Skeletal muscle tissue (tissue), 4 donors: ENCODE measurements around the gene ADAP1. TPM values are rescaled to one million over a fixed set of nuclear protein-coding genes. Genes with fewer than 3 reads are reported as not detected.
A peak's percentile ranks its signal among the peaks of the same experiment; 100 is the strongest.

Experiments
- H3K27ac ChIP-seq: one replicate; pipeline ENCODE4 v1.7.0; 2013; ENCODE audit warnings: mild to moderate bottlenecking, low read depth, low read length, inconsistent platforms
- H3K27me3 ChIP-seq, 3 donors: one replicate each; pipeline ENCODE4 v1.7.0; 2013; ENCODE audit warnings: low read length in 3 of 3; ENCODE audit not compliant: control insufficient read depth in 3 of 3, insufficient read depth in 3 of 3
- H3K36me3 ChIP-seq, 3 donors: one replicate each; pipeline ENCODE4 v1.7.0; 2013; ENCODE audit warnings: low read length in 3 of 3; ENCODE audit not compliant: control insufficient read depth in 3 of 3, insufficient read depth in 3 of 3
- H3K4me1 ChIP-seq, 3 donors: one replicate each; pipeline ENCODE4 v1.7.0; 2013; ENCODE audit warnings: low read length in 3 of 3, mild to moderate bottlenecking in 3 of 3; ENCODE audit not compliant: control insufficient read depth in 3 of 3, insufficient read depth in 3 of 3
- H3K4me3 ChIP-seq, 3 donors: one replicate each; pipeline ENCODE4 v1.7.0; 2013; ENCODE audit warnings: low read length in 3 of 3
- H3K9ac ChIP-seq, 3 donors: one replicate each; pipeline ENCODE4 v1.7.0; 2013; ENCODE audit warnings: low read length in 3 of 3, mild to moderate bottlenecking in 3 of 3, moderate library complexity in 2 of 3, low read depth in 1 of 3
- H3K9me3 ChIP-seq, 3 donors: one replicate each; pipeline ENCODE4 v1.7.0; 2013; ENCODE audit warnings: low read length in 3 of 3; ENCODE audit not compliant: control insufficient read depth in 3 of 3
- total RNA-seq: library from RNA; depleted of rRNA; stranded (reverse); fragments of >200 nt; gene quantifications from one replicate; pipeline ENCODE4 v1.2.3, GENCODE V29; 2014
- donor health status: Osteomylitis.

Gene ADAP1
- total RNA-seq, 1 donor from 2014 or later, result 1.0 TPM

DNA sequence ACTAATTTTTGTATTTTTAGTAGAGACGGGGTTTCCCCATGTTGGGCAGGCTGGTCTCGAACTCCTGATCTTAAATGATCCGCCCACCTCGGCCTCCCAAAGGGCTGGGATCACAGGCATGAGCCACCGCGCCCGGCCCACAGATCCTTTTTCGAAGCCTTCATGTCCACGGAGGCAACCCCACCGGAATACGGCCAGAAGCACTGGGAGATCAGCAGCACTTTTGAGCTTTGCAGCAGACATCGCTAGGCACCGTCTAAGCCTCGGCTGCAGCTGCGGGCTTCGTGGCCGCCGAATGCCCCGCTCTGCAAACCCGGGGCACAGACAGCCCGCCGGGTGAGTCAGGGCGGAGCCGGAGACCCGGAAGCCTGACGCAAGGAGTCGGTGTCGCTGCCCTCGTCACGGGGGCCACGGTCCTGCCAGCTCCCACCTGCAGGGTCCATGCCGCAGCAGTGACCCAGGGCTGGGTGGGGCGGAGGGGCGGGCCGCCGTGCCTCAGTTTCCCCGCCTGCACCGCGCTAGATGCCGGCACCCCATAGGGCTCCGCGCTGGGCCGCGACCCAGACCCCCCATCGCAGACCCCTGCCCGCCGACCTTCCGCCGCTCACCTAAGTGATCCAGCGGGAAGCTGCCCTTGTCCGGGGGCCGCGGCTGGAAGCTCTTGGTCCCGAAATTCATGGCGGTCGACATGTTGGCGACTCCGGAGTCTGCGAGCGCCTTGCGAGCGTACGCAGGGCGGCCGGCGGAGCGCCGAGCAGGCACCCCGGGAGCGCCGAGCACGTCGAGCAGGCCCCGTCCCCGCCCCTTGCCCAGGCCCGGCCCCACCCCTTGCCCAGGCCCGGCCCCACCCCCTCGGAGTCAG lies 20.6 kb upstream of the ADAP1 start, which contains the start of gene COX19:
TSS of gene COX19 (minus strand) at position 730 of the 862 bp plus-strand sequence. CDS start at position 690, 40 bp downstream.
- H3K4me3 ChIP-seq, result peak within 1 kb of the TSS; percentile 84 to 92 (median 91)
- H3K9ac ChIP-seq, result peak within 1 kb of the TSS; percentile 84 to 97 (median 96)
- peaks cover 9 to 30% (median 13%) of the 10 kb centered on the region in 3 donors for H3K4me1 ChIP-seq
- H3K27me3 ChIP-seq, result no peaks in the 10 kb centered on the region
- peak within 1 kb of the TSS; percentile 96 for H3K27ac ChIP-seq
- no peaks in the 10 kb centered on the region for H3K9me3 ChIP-seq
- peaks cover 11 to 16% (median 13%) of the 10 kb centered on the region in 3 donors for H3K36me3 ChIP-seq

- Histone ChIP-seq H3K4me1 (peaks cover 9 to 30% (median 13%) of the 10 kb centered on the region in 3 donors), H3K27me3 (no peaks in the 10 kb centered on the region), H3K9ac (peak overlapping the region; percentile 84 to 97 (median 96)), H3K27ac (peak overlapping the region; percentile 96), H3K36me3 (peaks cover 12 to 18% (median 16%) of the 10 kb centered on the region in 3 donors), H3K9me3 (no peaks in the 10 kb centered on the region), H3K4me3 (peak overlapping the region; percentile 84 to 92 (median 91))
Measured at GRCh38 chr7:974172-974571, 19.7 kb upstream of the ADAP1 start.

DNA sequence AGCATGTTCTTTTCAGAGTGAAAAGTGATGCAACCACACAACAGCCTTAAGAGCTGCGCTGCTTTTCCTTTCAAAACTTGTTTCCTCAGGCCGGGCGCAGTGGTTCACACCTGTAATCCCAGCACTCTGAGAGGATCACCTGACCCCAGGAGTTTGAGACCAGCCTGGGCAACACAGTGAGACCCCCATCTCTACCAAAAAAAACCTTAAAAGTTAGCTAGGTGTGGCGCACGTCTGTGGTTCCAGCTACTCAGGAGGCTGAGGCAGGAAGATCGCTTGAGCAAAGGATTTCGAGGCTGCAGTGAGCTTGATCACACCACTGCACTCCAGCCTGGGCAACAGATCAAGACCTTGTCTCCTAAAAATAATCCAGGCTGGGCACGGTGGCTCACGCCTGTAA lies 18.8 kb upstream of the ADAP1 start:
- H3K36me3 ChIP-seq, result peaks cover 18 to 26% (median 20%) of the 10 kb centered on the region in 3 donors
- H3K27me3 ChIP-seq, result no peaks in the 10 kb centered on the region
- H3K4me1 ChIP-seq, result peaks cover 9 to 30% (median 13%) of the 10 kb centered on the region in 3 donors
- H3K4me3 ChIP-seq, result no peak overlapping the region
- H3K27ac ChIP-seq, result no peak overlapping the region
- no peaks in the 10 kb centered on the region for H3K9me3 ChIP-seq
- H3K9ac ChIP-seq, result no peak overlapping the region

- Histone ChIP-seq H3K9me3 (no peaks in the 10 kb centered on the region), H3K4me1 (peaks cover 9 to 30% (median 13%) of the 10 kb centered on the region in 3 donors), H3K36me3 (peaks cover 23 to 31% (median 26%) of the 10 kb centered on the region in 3 donors), H3K27me3 (no peaks in the 10 kb centered on the region), H3K4me3 (no peak overlapping the region), H3K27ac (no peak overlapping the region), H3K9ac (no peak overlapping the region)
Measured at GRCh38 chr7:972676-973309, 18.3 kb upstream of the ADAP1 start.

GRCh38 chr7:972110-972509 lies 17.6 kb upstream of the ADAP1 start:
- Histone ChIP-seq H3K4me1 (peaks cover 9 to 30% (median 13%) of the 10 kb centered on the region in 3 donors), H3K9me3 (no peaks in the 10 kb centered on the region), H3K4me3 (no peak overlapping the region), H3K27ac (no peak overlapping the region), H3K9ac (peak overlapping the region in 1 of 3 donors; percentile 8), H3K36me3 (peaks cover 26 to 37% (median 29%) of the 10 kb centered on the region in 3 donors), H3K27me3 (no peaks in the 10 kb centered on the region)

- H3K4me1 ChIP-seq, result peaks cover 7 to 34% (median 15%) of the 10 kb centered on the region in 3 donors
Measured at GRCh38 chr7:970744-971143, 16.3 kb upstream of the ADAP1 start.

DNA sequence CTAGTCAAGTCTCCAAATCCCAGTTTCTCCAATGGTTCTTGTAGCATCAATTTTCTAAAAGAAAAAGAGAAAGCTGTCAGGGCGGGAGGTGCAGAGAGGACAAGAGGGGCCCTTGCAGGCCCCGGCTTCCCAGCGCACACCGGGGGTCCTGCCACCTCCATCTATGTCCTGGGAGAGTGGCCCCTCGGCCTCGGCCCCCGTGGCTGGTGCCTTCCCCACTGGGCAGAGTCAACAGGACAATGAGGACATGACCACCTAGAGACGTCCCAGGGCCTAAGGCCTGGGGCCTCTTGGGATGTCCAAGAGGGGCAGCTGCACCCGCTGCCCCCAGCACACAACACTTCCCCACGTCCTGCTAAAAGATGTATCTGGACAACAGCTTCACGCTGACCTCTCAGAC lies 14.9 kb upstream of the ADAP1 start:
- Histone ChIP-seq H3K27ac (no peak overlapping the region), H3K9ac (no peak overlapping the region), H3K9me3 (no peaks in the 10 kb centered on the region), H3K4me3 (no peak overlapping the region), H3K27me3 (no peaks in the 10 kb centered on the region), H3K4me1 (peaks cover 17 to 40% (median 25%) of the 10 kb centered on the region in 3 donors), H3K36me3 (peaks cover 26 to 42% (median 29%) of the 10 kb centered on the region in 3 donors)

More at GRCh38 chr7:970744-971143, 16.3 kb upstream of the ADAP1 start:
- Histone ChIP-seq H3K9me3 (no peaks in the 10 kb centered on the region), H3K27me3 (no peaks in the 10 kb centered on the region), H3K4me3 (no peak overlapping the region), H3K36me3 (peaks cover 26 to 42% (median 29%) of the 10 kb centered on the region in 3 donors), H3K9ac (no peak overlapping the region), H3K27ac (no peak overlapping the region)

- Histone ChIP-seq H3K9me3 (no peaks in the 10 kb centered on the region), H3K36me3 (peaks cover 26 to 42% (median 29%) of the 10 kb centered on the region in 3 donors), H3K9ac (no peak overlapping the region), H3K4me1 (peaks cover 17 to 41% (median 26%) of the 10 kb centered on the region in 3 donors), H3K27ac (no peak overlapping the region), H3K27me3 (peaks cover 0 to 3% (median 3%) of the 10 kb centered on the region in 3 donors), H3K4me3 (no peak overlapping the region)
Measured at GRCh38 chr7:968205-969105, 14.0 kb upstream of the ADAP1 start.

DNA sequence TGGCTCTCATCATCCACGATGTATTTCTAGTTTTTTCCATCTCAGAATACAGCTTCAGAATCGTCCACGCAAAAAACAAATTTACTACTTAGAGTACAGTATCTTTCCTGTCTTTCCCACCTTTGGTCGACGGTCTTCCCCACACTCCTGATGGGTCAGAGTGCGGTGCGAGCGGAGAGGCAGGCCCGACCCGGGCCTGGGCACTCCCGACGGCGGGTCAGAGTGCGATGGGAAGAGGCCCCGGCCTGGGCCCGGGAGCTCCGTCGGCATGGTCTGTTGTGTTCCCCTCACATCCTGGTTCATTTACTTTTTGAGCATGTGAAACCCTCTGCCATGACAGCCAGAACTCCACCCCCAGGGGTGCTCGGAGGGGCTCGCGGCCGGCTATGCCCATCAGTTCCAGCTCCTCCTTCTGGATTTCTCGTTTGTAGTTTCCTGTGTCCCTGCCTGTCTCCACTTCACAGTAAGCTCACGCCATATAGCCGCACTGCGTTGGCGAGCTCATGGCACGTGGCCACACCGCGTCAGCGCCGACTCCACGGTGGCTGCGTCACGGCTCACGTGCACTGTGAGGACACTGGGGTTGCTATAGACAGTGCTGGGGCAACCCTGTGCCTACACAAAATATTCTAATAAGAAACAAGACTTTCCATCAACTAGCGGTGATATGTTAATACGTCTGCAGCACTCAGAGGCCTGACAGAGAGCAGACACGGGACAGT lies 13.0 kb upstream of the ADAP1 start:
- H3K9me3 ChIP-seq, result no peaks in the 10 kb centered on the region
- H3K9ac ChIP-seq, result no peak overlapping the region
- H3K4me3 ChIP-seq, result no peak overlapping the region
- H3K27ac ChIP-seq, result no peak overlapping the region
- H3K27me3 ChIP-seq, result peaks cover 0 to 6% (median 4%) of the 10 kb centered on the region in 3 donors
- peaks cover 25 to 37% (median 26%) of the 10 kb centered on the region in 3 donors for H3K36me3 ChIP-seq
- H3K4me1 ChIP-seq, result peaks cover 13 to 35% (median 25%) of the 10 kb centered on the region in 3 donors
